Neutrophil (primary cell): Measurements from ENCODE around the gene SMARCA4.

Experiments
- H3K27ac ChIP-seq: fragments of 200-600 bp; sonication (generic); 2 replicates; pipeline ENCODE4 v1.5.1; 2016; ENCODE audit warnings: mild to moderate bottlenecking, moderate library complexity
- H3K27me3 ChIP-seq: fragments of 200-600 bp; sonication (generic); 2 replicates; pipeline ENCODE4 v1.6.0; 2016; ENCODE audit warnings: mild to moderate bottlenecking
- H3K36me3 ChIP-seq: fragments of 200-600 bp; sonication (generic); 2 replicates; pipeline ENCODE4 v1.5.1; 2017
- H3K4me1 ChIP-seq, 2 experiments: fragments of 200-600 bp in 1 of 2; sonication (generic) in 1 of 2; 1 replicate in 1 of 2; 2 replicates in 1 of 2; pipeline versions ENCODE4 v1.5.1 to v1.6.1; 2013 to 2016; ENCODE audit warnings: low read depth in 1 of 2, low read length in 1 of 2, mild to moderate bottlenecking in 1 of 2, moderate library complexity in 1 of 2; ENCODE audit not compliant: control insufficient read depth in 1 of 2, insufficient read depth in 1 of 2
- H3K4me3 ChIP-seq, 2 experiments: fragments of 200-600 bp in 1 of 2; sonication (generic) in 1 of 2; 1 replicate in 1 of 2; 2 replicates in 1 of 2; pipeline ENCODE4 v1.5.1; 2013 to 2016; ENCODE audit warnings: low read depth in 1 of 2, low read length in 1 of 2, mild to moderate bottlenecking in 1 of 2, moderate library complexity in 1 of 2
- H3K9me3 ChIP-seq: fragments of 200-600 bp; sonication (generic); 2 replicates; pipeline ENCODE4 v1.5.1; 2016
- CTCF ChIP-seq: fragments of 200-600 bp; sonication (generic); IDR thresholded peaks from 2 replicates; pipeline ENCODE4 v1.5.1; 2016; ENCODE audit warnings: antibody characterized with exemption

Gene SMARCA4

GRCh38 chr19:11041966-11042627, 81.3 kb downstream of the SMARCA4 start:
- H3K4me3 ChIP-seq = no peak overlapping the region
- TF ChIP-seq CTCF = no peak
- no peaks in the 10 kb centered on the region for H3K4me1 ChIP-seq
- no peaks in the 10 kb centered on the region for H3K9me3 ChIP-seq
- H3K27ac ChIP-seq = no peak overlapping the region
- H3K36me3 ChIP-seq = peaks cover 26% of the 10 kb centered on the region
- no peaks in the 10 kb centered on the region for H3K27me3 ChIP-seq

- TF ChIP-seq CTCF = no peak
- no peaks in the 10 kb centered on the region for H3K27me3 ChIP-seq
- H3K9me3 ChIP-seq = no peaks in the 10 kb centered on the region
- H3K36me3 ChIP-seq = peaks cover 26% of the 10 kb centered on the region
- H3K27ac ChIP-seq = no peak overlapping the region
- H3K4me3 ChIP-seq = no peak overlapping the region
- peaks cover 11 to 14% of the 10 kb centered on the region in 2 experiments for H3K4me1 ChIP-seq
Observed at GRCh38 chr19:11044431-11044830, 83.6 kb downstream of the SMARCA4 start.

- TF ChIP-seq CTCF = no peak
Observed at GRCh38 chr19:11045536-11045935, 84.7 kb downstream of the SMARCA4 start.

GRCh38 chr19:11046605-11047354, 86.0 kb downstream of the SMARCA4 start:
- H3K4me1 ChIP-seq = peaks cover 21 to 25% of the 10 kb centered on the region in 2 experiments
- H3K36me3 ChIP-seq = peaks cover 18% of the 10 kb centered on the region
- no peak for TF ChIP-seq CTCF

More at GRCh38 chr19:11045536-11045935, 84.7 kb downstream of the SMARCA4 start:
- H3K27me3 ChIP-seq = no peaks in the 10 kb centered on the region
- peaks cover 26% of the 10 kb centered on the region for H3K36me3 ChIP-seq
- H3K27ac ChIP-seq = no peak overlapping the region
- no peak overlapping the region for H3K4me3 ChIP-seq
- peaks cover 21 to 25% of the 10 kb centered on the region in 2 experiments for H3K4me1 ChIP-seq
- no peaks in the 10 kb centered on the region for H3K9me3 ChIP-seq

GRCh38 chr19:11047866-11048265, 87.0 kb downstream of the SMARCA4 start:
- Histone ChIP-seq H3K4me3 (no peak overlapping the region), H3K27ac (peak overlapping the region; percentile 91), H3K27me3 (no peaks in the 10 kb centered on the region), H3K36me3 (peaks cover 8% of the 10 kb centered on the region), H3K9me3 (no peaks in the 10 kb centered on the region), H3K4me1 (peaks cover 21 to 25% of the 10 kb centered on the region in 2 experiments)
- TF ChIP-seq CTCF = no peak

More at GRCh38 chr19:11046605-11047354, 86.0 kb downstream of the SMARCA4 start:
- Histone ChIP-seq H3K4me3 (no peak overlapping the region), H3K27me3 (no peaks in the 10 kb centered on the region), H3K9me3 (no peaks in the 10 kb centered on the region), H3K27ac (no peak overlapping the region)
